GM19099 (cell line): Measurements from ENCODE around the gene YTHDF1.

Source experiments
- POLR2A ChIP-seq: IDR thresholded peaks from 3 replicates; pipeline ENCODE4 v1.6.1; 2011; ENCODE audit warnings: low read depth; ENCODE audit not compliant: insufficient read length; ENCODE audit errors: extremely low read depth

YTHDF1 gene

DNA sequence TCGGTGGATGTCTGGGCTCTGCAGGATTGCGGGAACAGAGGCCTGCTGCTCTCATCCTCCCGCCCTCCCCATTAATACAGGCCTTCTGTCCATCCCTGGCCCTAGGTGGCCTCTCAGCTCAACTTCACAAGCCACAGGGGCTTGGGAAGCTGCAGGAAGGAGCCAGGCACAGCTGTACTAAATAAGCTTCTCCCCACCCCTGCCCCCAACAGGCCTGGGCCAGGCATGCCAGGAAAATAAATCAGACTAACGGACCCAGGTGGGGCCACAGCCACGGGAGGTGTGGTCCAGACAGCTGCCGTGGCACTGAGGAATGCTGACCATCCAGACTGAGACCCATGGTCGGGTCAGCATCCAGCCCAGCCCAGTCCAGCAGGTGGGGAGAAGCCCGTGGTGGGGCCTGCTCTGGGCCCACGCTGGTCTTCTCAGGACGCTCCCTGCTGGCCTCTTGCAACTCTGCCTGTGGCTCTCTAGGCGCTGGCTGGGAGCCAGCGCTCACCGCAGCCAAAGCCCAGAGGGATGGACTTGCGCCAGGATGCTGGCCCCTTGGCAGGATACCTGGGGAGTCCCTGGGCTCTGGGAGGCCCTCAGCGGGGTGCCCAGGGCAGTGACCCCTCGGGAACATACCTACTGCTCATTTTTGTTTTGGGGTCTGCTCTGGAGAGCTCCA lies 8.6 kb upstream of the YTHDF1 start:
- no peak for TF ChIP-seq POLR2A

DNA sequence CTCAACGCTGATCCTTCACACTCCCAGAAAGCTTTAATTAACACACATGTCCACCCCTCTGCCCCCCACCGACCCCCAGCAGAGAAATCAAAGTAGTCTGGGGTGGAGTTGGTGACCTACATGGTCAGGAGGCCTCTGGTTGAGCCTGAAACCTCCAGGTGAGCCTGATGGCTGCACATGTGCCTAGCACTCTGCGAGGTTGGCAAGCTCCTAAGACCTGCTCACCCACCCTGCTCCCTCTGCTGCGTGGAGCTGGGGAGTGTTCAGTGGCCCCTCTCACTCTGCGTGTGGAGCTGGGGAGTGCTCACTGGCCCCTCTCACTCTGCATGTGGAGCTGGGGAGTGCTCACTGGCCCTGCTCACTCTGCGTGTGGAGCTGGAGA lies 7.9 kb upstream of the YTHDF1 start:
- no peak for TF ChIP-seq POLR2A

DNA sequence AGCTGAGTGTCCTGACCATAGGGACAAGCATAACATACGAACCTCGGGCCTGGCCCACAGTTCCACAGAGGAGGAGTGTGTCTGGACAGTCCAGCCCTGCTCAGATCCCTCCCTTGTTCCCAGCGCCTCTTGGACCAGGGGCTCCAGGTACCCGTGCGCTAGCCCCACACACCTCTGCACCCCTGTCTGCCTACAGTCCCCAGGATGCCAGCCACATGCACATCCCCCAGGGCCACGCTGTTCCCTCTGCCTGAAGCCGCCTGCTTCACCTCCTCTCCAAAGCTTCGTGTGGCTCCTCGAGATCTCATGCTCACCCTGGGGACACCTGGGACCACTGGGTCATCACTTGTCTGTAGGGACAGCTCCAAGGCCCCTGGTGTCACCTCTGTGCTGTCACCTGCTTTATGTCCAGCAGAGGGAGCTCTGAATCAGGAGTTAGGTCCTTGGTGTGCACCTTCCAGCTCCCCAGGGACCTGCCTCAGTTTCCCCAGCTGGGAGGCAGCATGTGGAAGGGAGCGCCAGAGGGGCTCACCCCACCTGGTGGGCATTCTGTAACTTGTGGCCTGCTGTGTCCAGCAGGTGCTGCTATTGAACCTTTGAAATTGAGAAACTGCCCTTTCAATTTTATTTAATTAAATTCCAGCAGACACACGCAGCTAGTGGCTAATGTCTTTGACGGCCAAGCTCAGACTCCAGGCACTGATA lies 7.3 kb upstream of the YTHDF1 start:
- no peak for TF ChIP-seq POLR2A

DNA sequence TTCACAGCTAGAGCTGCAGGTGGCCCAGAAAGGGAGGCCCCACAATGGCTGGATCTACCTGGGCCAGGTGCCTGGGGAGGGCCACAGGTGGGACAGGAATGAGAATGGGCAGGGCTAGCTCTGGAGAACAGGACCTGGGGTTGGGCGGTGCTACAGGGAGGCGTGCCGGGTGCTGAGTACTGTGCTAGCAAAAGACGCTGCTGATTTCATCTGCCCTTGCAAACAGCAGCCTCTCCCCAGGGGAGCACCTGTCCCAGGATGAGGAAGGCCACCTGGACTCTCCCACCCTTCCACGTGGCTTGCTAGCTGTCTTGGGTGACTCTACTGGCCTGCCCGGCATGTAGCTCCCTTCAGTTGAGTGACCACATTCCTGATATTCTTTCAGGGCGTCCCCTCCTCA lies 6.6 kb upstream of the YTHDF1 start:
- no peak for TF ChIP-seq POLR2A

DNA sequence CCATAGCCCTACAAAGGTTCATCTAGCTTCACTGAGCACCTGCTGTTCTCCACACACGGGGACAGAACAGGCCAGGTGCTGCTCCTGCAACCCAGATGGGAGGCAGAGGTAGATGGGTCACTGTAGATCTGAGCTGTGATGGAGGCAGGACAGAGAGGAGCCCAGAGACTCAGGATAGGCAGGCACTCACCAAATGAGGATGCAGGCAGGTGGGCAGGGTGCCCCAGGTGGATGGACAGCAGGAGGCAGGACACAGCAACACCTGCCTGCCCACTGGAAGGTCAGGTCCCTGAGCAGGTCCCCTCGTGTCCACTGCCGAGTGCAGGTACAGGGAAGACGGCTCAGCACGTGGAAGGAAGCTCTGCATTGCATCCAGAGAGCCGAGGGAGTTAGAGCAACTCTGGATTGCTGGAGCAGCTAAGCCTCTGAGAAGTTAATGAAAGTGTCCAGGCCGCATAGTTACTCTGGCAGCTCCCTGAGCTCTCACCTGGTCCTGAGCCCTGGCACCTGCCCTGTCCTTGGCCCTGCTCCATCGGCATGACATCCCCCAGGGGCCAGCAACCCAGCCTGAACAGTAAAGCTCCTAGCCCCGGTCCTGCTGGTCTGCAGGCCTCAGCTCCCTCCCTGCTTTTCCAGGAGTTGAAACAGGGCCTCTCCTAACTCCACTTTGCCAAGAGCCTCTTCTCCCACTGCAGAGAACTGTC lies 4.9 kb upstream of the YTHDF1 start:
- TF ChIP-seq POLR2A: no peak

- no peak for TF ChIP-seq POLR2A
Observed at GRCh38 chr20:63219866-63220521, 4.1 kb upstream of the YTHDF1 start.

GRCh38 chr20:63219447-63219821 lies 3.5 kb upstream of the YTHDF1 start:
- TF ChIP-seq POLR2A: no peak

DNA sequence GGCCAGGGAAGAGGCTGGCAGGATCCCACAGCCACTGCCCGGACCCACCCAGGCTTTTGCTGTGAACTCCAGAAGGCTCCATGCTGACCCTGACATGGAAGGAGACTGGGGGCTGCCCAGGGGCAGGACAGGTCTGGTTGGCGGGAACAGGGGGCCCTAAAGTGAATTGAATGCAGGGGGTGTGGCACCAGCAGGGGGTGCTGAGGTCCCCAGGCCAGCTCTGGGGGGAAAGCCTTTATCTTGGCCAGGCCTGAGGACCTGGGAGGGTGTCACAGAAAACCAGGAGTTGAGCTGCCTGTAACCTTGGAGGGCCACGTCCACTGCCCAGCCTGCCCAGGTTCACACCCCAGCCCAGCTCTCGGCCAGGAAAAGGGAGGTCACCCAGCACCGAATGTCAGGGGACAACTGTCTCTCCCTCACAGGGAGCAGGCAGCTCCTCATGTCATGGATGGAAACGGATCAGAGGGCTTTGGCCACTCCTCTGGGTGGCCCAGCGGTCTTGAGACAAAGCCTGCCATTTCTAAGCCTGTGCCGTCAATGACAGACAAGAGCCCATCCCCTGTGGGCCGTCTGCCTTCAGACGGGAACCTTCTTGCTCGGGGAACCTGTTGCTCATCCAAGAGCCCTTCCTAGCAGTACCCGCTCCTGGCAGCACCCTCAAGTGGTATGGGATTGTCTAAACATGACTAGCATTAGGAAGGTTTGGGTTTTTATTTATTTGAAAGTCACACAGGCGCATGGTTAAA lies 2.9 kb upstream of the YTHDF1 start:
- no peak for TF ChIP-seq POLR2A

DNA sequence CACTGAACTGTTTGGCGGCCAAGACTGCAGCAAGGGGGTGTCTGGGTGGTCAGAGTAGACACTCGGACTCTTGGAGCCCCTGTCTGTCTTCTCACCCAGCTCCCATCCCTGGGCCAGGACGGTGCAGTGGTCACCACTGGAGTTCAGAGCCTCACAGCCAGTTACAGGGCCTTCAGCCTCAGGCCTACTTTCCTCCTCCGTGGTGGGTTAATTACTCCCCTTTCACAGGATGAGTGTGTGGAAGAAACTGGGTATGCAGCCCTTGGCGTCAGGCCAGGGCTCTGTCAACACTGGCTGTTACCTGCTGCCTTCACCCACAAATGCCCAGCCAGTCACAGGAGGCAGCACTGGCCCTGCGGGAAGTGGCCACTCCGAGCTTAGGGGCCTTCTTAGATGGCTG lies 1.8 kb upstream of the YTHDF1 start:
- TF ChIP-seq POLR2A: no peak

DNA sequence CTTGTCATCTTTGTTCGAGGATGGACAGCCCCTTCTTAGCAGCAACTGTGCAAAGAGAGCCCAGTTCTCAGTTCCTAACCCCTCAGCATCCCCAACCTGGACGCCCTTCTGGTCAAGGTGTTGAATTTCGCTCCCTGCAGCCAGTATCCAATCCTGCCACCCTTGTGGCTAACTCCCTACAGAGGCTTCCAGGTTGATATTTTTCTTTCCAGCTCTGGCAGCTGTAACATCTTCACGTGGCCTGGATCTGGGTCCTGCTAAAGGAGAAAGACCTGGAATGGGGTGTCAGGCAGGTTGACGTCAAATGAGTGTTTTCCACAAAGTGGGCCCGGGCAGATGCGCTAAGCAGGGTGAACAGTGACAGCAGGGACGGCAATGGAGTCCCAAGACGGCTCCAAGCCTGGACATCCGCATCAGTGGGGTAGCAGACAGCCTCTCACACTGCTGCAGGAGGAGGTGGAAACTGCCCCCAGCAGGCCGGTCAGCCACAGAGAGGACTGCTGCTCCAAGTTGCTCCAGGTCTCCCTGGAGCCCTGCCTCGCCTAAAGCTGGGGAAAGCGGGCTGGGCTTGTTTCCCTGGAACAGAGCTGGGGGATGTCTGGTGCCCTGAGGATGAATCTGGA lies 1.0 kb upstream of the YTHDF1 start:
- TF ChIP-seq POLR2A: no peak

GRCh38 chr20:63215101-63216040 lies 560 bp downstream of the YTHDF1 start:
- TF ChIP-seq POLR2A: no peak

DNA sequence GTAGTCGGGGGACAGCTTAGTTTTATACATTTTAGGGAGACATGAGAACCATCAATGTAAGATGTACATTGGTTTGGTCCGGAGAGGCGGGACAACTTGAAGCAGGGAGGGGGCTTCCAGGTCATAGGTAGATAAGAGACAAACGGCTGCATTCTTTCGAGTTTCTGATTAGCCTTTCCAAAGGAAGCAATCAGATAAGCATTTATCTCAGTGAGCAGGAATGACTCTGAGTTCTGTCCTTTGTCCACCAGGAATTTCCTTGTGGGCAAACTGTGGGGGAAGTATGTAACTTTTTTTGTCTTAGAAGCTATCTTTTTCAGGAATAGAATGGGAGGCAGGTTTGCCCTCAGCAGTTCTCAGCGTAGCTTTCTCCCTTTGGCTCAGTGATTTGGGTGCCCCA lies 1.4 kb downstream of the YTHDF1 start:
- no peak for TF ChIP-seq POLR2A

- TF ChIP-seq POLR2A: no peak
Observed at GRCh38 chr20:63212792-63213191, 3.1 kb downstream of the YTHDF1 start.

- TF ChIP-seq POLR2A: no peak
Observed at GRCh38 chr20:63212393-63212730, 3.6 kb downstream of the YTHDF1 start.

DNA sequence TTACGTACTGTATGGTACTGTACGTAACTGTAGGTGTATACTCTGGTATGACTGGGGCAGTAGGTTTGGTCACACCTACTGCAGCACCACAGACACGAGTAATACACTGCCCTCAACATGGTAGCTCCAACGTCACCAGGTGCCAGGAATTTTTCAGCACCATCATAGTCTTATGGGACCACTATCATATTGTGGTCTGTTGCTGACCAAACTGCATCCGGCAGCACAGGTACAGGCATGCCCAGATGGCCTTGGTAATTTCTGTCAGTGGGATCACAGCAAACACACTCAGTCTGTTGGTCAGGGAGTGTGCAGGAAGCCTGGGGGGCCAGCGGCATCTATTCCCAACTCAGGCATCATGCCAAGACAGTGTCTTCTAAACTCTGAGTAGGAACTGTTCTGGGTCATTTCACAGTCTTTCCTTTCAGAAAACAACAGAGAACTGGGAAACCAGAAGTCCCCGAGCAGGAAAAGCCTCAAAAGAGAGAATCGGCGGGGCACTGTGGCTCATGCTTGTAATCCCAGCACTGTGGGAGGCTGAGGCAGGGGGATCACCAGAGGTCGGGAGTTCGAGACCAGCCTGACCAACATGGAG lies 5.8 kb downstream of the YTHDF1 start:
- no peak for TF ChIP-seq POLR2A
